ENCODE data around the gene GUCY1A1. TPM values are rescaled to one million over a fixed set of nuclear protein-coding genes. Genes with fewer than 3 reads are reported as not detected.

GUCY1A1 gene
- total and polyA plus RNA-seq, 2 experiments from 2014 or later: not detected

DNA sequence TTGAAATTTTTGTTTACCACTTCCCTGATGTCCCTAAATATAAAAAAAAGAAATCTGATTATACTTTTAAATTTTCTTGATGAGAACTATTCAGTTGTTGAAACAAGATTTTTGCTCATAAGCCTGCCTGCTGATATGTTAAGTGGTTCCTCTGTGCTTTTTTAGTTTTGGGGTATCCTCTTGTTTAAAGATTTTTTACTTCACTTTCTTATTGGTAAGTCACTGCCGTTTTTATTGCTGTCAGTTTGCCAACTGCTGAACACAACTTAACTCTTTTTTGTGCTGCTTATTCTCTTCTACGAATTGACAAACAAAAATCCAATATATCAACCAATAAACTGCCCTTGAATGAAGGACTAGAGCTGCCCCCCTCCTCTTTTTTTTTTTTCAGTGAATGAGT is 39.5 kb downstream of the GUCY1A1 start:
- H3K27ac ChIP-seq: no peak overlapping the region
- in situ Hi-C loops (cut with MboI): no loop called here
- no peak for DNase-seq
- no peaks in the 10 kb centered on the region for H3K9me2 ChIP-seq (ENCODE audit: insufficient read depth)
- H3K79me2 ChIP-seq (ENCODE audit: insufficient read depth): no peaks in the 10 kb centered on the region
- no peaks in the 10 kb centered on the region for H3K9me3 ChIP-seq (ENCODE audit: low read depth)
- no peaks in the 10 kb centered on the region for H3K4me1 ChIP-seq (ENCODE audit: insufficient read depth)
- no peak for TF ChIP-seq EZH2 (IDR thresholded peaks at IDR 0.05; ENCODE audit: insufficient read depth, poor library complexity, severe bottlenecking)
- no peak for TF ChIP-seq EZH2phosphoT487 (IDR thresholded peaks at IDR 0.05; ENCODE audit: insufficient read depth, low read depth)
- H2AFZ ChIP-seq: no peak overlapping the region
- 16 to 29% methylated on average over 2 of the region's 2 CpGs for WGBS, 2 experiments (ENCODE audit: low coverage in 1 of 2, low lambda C conversion rate in 2 of 2, missing lambda C conversion rate in 2 of 2)
- H3K36me3 ChIP-seq (ENCODE audit: low read depth): no peaks in the 10 kb centered on the region
- H3K4me2 ChIP-seq (ENCODE audit: unreplicated experiment): no peak overlapping the region
- H3K9ac ChIP-seq: no peak overlapping the region
- no peaks in the 10 kb centered on the region for H3K27me3 ChIP-seq (replicated peaks; ENCODE audit: insufficient read depth)
- no peaks in the 10 kb centered on the region for H3F3A ChIP-seq (ENCODE audit: insufficient read depth)
- no peaks in the 10 kb centered on the region; the same call in 1 of the 2 replicates for H4K20me1 ChIP-seq (ENCODE audit: insufficient read depth)
- no peak overlapping the region for H3K4me3 ChIP-seq

DNA sequence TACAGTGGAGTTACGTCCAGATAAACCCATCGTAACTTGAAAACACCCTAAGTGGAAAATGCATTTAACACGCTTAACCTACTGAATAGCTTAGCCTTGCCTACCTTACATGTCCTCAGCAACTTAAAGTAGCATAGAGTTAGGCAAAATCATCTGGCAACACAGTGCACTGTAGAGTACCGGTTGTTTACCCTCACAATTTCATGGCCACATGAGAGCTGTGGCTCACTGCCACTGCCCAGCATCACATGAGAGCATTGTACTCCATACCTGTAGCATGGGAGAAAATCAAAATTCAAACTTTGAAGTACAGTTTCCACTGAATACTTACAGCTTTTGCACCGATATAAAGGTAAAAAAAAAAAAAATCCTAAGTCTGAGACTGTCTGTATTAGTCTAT is 40.6 kb downstream of the GUCY1A1 start:
- Histone ChIP-seq H3K4me2 (ENCODE audit: unreplicated experiment) (no peak overlapping the region), H3K9ac (no peak overlapping the region), H2AFZ (no peak overlapping the region), H3K27me3 (replicated peaks; ENCODE audit: insufficient read depth) (0 out of 2 replicates have a peak, but pooled peaks cover 1% of the 10 kb centered on the region), H3K79me2 (ENCODE audit: insufficient read depth) (no peaks in the 10 kb centered on the region), H4K20me1 (ENCODE audit: insufficient read depth) (no peaks in the 10 kb centered on the region; the same call in 1 of the 2 replicates), H3K4me3 (no peak overlapping the region), H3K9me3 (ENCODE audit: low read depth) (no peaks in the 10 kb centered on the region), H3K4me1 (ENCODE audit: insufficient read depth) (no peaks in the 10 kb centered on the region), H3K27ac (no peak overlapping the region), H3K36me3 (ENCODE audit: low read depth) (no peaks in the 10 kb centered on the region), H3F3A (ENCODE audit: insufficient read depth) (no peaks in the 10 kb centered on the region), H3K9me2 (ENCODE audit: insufficient read depth) (no peaks in the 10 kb centered on the region)
- TF ChIP-seq EZH2phosphoT487 (IDR thresholded peaks at IDR 0.05; ENCODE audit: insufficient read depth, low read depth) (no peak), EZH2 (IDR thresholded peaks at IDR 0.05; ENCODE audit: insufficient read depth, poor library complexity, severe bottlenecking) (no peak)
- 67% methylated on average over 5 of the region's 5 CpGs for WGBS, 2 experiments (ENCODE audit: low coverage in 1 of 2, low lambda C conversion rate in 2 of 2, missing lambda C conversion rate in 2 of 2)
- DNase-seq: no peak
- in situ Hi-C loops (cut with MboI): no loop called here

DNA sequence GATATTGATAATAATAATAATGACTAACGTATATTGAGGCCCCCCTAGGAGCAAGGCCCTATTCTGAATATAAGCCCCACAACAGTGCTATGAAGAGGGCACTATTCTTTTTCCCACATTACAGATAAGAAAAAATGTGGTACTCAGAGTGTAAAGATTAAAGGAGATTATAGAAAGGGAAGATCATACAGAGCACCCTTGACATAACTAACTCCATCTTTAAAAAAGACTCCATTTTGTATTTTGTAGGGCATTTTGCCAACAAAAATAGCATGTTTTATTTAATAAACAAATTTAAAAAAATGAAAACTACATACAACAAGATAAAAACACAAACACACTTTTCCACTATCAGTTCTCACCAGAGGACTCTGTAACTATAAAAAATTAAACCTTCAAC is 42.1 kb downstream of the GUCY1A1 start:
- Histone ChIP-seq H3K79me2 (ENCODE audit: insufficient read depth) (no peaks in the 10 kb centered on the region), H3K4me3 (no peak overlapping the region), H4K20me1 (ENCODE audit: insufficient read depth) (no peaks in the 10 kb centered on the region; the same call in 1 of the 2 replicates), H3K4me2 (ENCODE audit: unreplicated experiment) (no peak overlapping the region), H3K27me3 (replicated peaks; ENCODE audit: insufficient read depth) (0 out of 2 replicates have a peak, but pooled peaks cover 10% of the 10 kb centered on the region), H3K9me2 (ENCODE audit: insufficient read depth) (no peaks in the 10 kb centered on the region), H3K36me3 (ENCODE audit: low read depth) (no peaks in the 10 kb centered on the region), H3K9ac (no peak overlapping the region), H3K4me1 (ENCODE audit: insufficient read depth) (no peaks in the 10 kb centered on the region), H3K27ac (no peak overlapping the region), H2AFZ (no peak overlapping the region), H3F3A (ENCODE audit: insufficient read depth) (no peaks in the 10 kb centered on the region), H3K9me3 (ENCODE audit: low read depth) (no peaks in the 10 kb centered on the region)
- TF ChIP-seq EZH2phosphoT487 (IDR thresholded peaks at IDR 0.05; ENCODE audit: insufficient read depth, low read depth): no peak
- TF ChIP-seq EZH2 (IDR thresholded peaks at IDR 0.05; ENCODE audit: insufficient read depth, poor library complexity, severe bottlenecking): no peak
- no peak for DNase-seq
- WGBS, 2 experiments (ENCODE audit: low coverage in 1 of 2, low lambda C conversion rate in 2 of 2, missing lambda C conversion rate in 2 of 2): 24 to 57% methylated on average over 1 of the region's 1 CpG
- in situ Hi-C loops (cut with MboI): no loop called here

DNA sequence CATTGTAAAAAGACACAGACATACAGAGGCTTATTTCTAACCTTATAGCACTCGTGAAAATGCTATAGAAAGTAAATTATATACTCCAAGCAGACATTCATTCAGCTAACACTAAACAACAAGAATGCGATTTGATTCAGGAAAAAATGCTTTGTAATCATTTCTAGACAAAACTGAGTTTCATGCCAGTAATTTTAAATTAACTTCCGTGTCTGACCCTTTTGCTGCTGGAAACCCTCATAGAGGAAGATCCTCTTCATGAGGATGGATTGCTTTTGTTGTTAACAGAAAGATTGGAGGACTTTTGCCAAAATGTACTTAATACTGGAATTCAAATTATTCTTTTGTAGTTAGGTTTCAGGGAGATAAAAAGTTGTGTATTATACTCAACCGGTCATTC is 43.3 kb downstream of the GUCY1A1 start:
- 53 to 56% methylated on average over 4 of the region's 4 CpGs for WGBS, 2 experiments (ENCODE audit: low coverage in 1 of 2, low lambda C conversion rate in 2 of 2, missing lambda C conversion rate in 2 of 2)
- Histone ChIP-seq H2AFZ (no peak overlapping the region), H3K9me3 (ENCODE audit: low read depth) (no peaks in the 10 kb centered on the region), H3K9ac (no peak overlapping the region), H3F3A (ENCODE audit: insufficient read depth) (no peaks in the 10 kb centered on the region), H3K9me2 (ENCODE audit: insufficient read depth) (no peaks in the 10 kb centered on the region), H3K4me2 (ENCODE audit: unreplicated experiment) (no peak overlapping the region), H3K4me1 (ENCODE audit: insufficient read depth) (no peaks in the 10 kb centered on the region), H4K20me1 (ENCODE audit: insufficient read depth) (no peaks in the 10 kb centered on the region; the same call in 1 of the 2 replicates), H3K4me3 (no peak overlapping the region), H3K36me3 (ENCODE audit: low read depth) (no peaks in the 10 kb centered on the region), H3K27ac (no peak overlapping the region), H3K79me2 (ENCODE audit: insufficient read depth) (no peaks in the 10 kb centered on the region), H3K27me3 (replicated peaks; ENCODE audit: insufficient read depth) (0 out of 2 replicates have a peak, but pooled peaks cover 10% of the 10 kb centered on the region)
- TF ChIP-seq EZH2 (IDR thresholded peaks at IDR 0.05; ENCODE audit: insufficient read depth, poor library complexity, severe bottlenecking) (no peak), EZH2phosphoT487 (IDR thresholded peaks at IDR 0.05; ENCODE audit: insufficient read depth, low read depth) (no peak)
- DNase-seq: no peak
- in situ Hi-C loops (cut with MboI): no loop called here

DNA sequence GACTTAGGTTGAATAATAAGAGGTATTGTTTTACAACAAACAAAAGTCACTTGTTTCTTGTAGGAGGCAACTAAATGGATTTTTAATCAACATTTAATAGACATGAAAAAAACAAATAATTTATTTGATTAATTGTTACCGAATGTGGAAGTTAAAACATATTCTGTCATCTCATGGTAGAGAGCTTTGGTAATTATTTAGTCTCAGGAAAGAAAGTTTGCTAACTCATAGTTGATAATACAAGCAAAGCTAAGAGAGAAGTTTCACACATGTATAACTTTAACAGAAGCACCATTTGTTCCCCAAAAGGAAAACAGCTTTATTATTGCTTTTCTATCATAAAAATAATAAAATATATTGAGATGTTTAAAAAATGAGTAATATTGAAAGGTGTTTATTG is 44.9 kb downstream of the GUCY1A1 start:
- Histone ChIP-seq H3K9me3 (ENCODE audit: low read depth) (no peaks in the 10 kb centered on the region), H4K20me1 (ENCODE audit: insufficient read depth) (no peaks in the 10 kb centered on the region; the same call in 1 of the 2 replicates), H3K4me3 (no peak overlapping the region), H3K27me3 (replicated peaks; ENCODE audit: insufficient read depth) (0 out of 2 replicates have a peak, but pooled peaks cover 10% of the 10 kb centered on the region), H3F3A (ENCODE audit: insufficient read depth) (no peaks in the 10 kb centered on the region), H3K4me1 (ENCODE audit: insufficient read depth) (no peaks in the 10 kb centered on the region), H3K36me3 (ENCODE audit: low read depth) (no peaks in the 10 kb centered on the region), H3K9me2 (ENCODE audit: insufficient read depth) (no peaks in the 10 kb centered on the region), H3K79me2 (ENCODE audit: insufficient read depth) (no peaks in the 10 kb centered on the region), H3K9ac (no peak overlapping the region), H2AFZ (no peak overlapping the region), H3K4me2 (ENCODE audit: unreplicated experiment) (no peak overlapping the region), H3K27ac (no peak overlapping the region)
- WGBS, 2 experiments (ENCODE audit: low coverage in 1 of 2, low lambda C conversion rate in 2 of 2, missing lambda C conversion rate in 2 of 2): 19 to 27% methylated on average over 1 of the region's 1 CpG
- TF ChIP-seq EZH2phosphoT487 (IDR thresholded peaks at IDR 0.05; ENCODE audit: insufficient read depth, low read depth) (no peak), EZH2 (IDR thresholded peaks at IDR 0.05; ENCODE audit: insufficient read depth, poor library complexity, severe bottlenecking) (no peak)
- DNase-seq: no peak
- in situ Hi-C loops (cut with MboI): no loop called here

Measured in GM23248 (cell line).